SK-N-SH (cell line): ENCODE measurements around the gene ZNF311. TPM values are rescaled to one million over a fixed set of nuclear protein-coding genes. Genes with fewer than 3 reads are reported as not detected.

Experiments used
- CTCF ChIA-PET: fragments of 300-600, 350-600 bp; formaldehyde crosslinking; extraction: SDS; loops from one replicate; lab custom pipeline; 2021; lab: Yijun Ruan, JAX
- POLR2A ChIA-PET: fragments of 350-600 bp; sonication (Branson Sonifier 250); formaldehyde crosslinking; extraction: SDS; loops from one replicate; lab custom pipeline; 2020; ENCODE audit warnings: antibody characterized with exemption, inconsistent platforms; lab: Yijun Ruan, JAX
- DNase-seq: peaks from one replicate; pipeline ENCODE4 v3.0.0; 2012
- H2AFZ ChIP-seq: fragments of 200-600 bp; sonication (generic); 2 replicates; pipeline ENCODE4 v1.8.1; 2016; ENCODE audit warnings: antibody characterized with exemption, mild to moderate bottlenecking, low read depth
- H3F3A ChIP-seq: fragments of 200-600 bp; sonication (generic); replicated peaks from 2 replicates; pipeline ENCODE3; 2016; ENCODE audit warnings: antibody characterized with exemption, mild to moderate bottlenecking; ENCODE audit not compliant: insufficient read depth
- H3K27ac ChIP-seq, 2 experiments: fragments of 200-500 bp in 1 of 2; fragments of 200-600 bp in 1 of 2; sonication (Bioruptor generic) in 1 of 2; sonication (generic), shearing (Covaris generic) in 1 of 2; 2 replicates each; pipeline versions ENCODE4 v1.5.1 to v1.6.1; 2014 to 2016; ENCODE audit warnings: low read depth in 2 of 2, inconsistent platforms in 1 of 2, low read length in 1 of 2, mild to moderate bottlenecking in 1 of 2, mixed read lengths in 1 of 2
- H3K27me3 ChIP-seq: fragments of 200-600 bp; sonication (generic), shearing (Covaris generic); 2 replicates; pipeline ENCODE4 v1.6.1; 2016; ENCODE audit warnings: mixed run types; ENCODE audit not compliant: insufficient read depth
- H3K36me3 ChIP-seq, 2 experiments: fragments of 200-500 bp in 1 of 2; fragments of 200-600 bp in 1 of 2; sonication (Bioruptor generic) in 1 of 2; sonication (generic) in 1 of 2; replicated peaks in 1 of 2; 2 replicates each; pipeline versions ENCODE3 to v1.5.1; 2014 to 2016; ENCODE audit warnings: low read length in 1 of 2, mild to moderate bottlenecking in 1 of 2; ENCODE audit not compliant: insufficient read depth in 2 of 2, control insufficient read depth in 1 of 2
- H3K4me1 ChIP-seq, 2 experiments: fragments of 200-500 bp in 1 of 2; fragments of 200-600 bp in 1 of 2; sonication (Bioruptor generic) in 1 of 2; sonication (generic), shearing (Covaris generic) in 1 of 2; 2 replicates each; pipeline versions ENCODE4 v1.5.1 to v1.6.1; 2014 to 2016; ENCODE audit warnings: low read depth in 1 of 2, low read length in 1 of 2, mixed run types in 1 of 2; ENCODE audit not compliant: insufficient read depth in 2 of 2, control insufficient read depth in 1 of 2
- H3K4me2 ChIP-seq: fragments of 200-600 bp; sonication (generic), shearing (Covaris generic); 2 replicates; pipeline ENCODE4 v1.6.1; 2017; ENCODE audit warnings: mixed run types
- H3K4me3 ChIP-seq, 2 experiments: fragments of 200-500 bp in 1 of 2; fragments of 200-600 bp in 1 of 2; sonication (Bioruptor generic) in 1 of 2; sonication (generic), shearing (Covaris generic) in 1 of 2; 2 replicates each; pipeline versions ENCODE4 v1.5.1 to v1.8.1; 2014 to 2016; ENCODE audit warnings: low read depth in 2 of 2, inconsistent platforms in 1 of 2, low read length in 1 of 2, mild to moderate bottlenecking in 1 of 2, mixed read lengths in 1 of 2, moderate library complexity in 1 of 2
- H3K79me2 ChIP-seq: fragments of 200-600 bp; sonication (generic); 2 replicates; pipeline ENCODE4 v1.8.1; 2017; ENCODE audit warnings: mild to moderate bottlenecking; ENCODE audit not compliant: insufficient read depth
- H3K9ac ChIP-seq: fragments of 200-600 bp; sonication (generic); 2 replicates; pipeline ENCODE4 v1.6.1; 2017; ENCODE audit warnings: mixed run types
- H3K9me2 ChIP-seq: fragments of 200-600 bp; sonication (generic); 2 replicates; pipeline ENCODE4 v1.6.1; 2017; ENCODE audit warnings: mixed run types
- H3K9me3 ChIP-seq: fragments of 200-600 bp; sonication (generic); 2 replicates; pipeline ENCODE4 v1.6.1; 2017; ENCODE audit warnings: mixed run types, mild to moderate bottlenecking, moderate library complexity
- H4K20me1 ChIP-seq: fragments of 200-600 bp; sonication (generic); 2 replicates; pipeline ENCODE4 v1.6.1; 2017; ENCODE audit warnings: mild to moderate bottlenecking, mixed run types; ENCODE audit not compliant: insufficient read depth
- ELF1 ChIP-seq: IDR thresholded peaks from 2 replicates; pipeline ENCODE4 v1.4.0; 2012
- EP300 ChIP-seq, 2 experiments: IDR thresholded peaks; 2 replicates each; pipeline versions ENCODE4 v1.4.0 to v1.6.1; 2012; ENCODE audit warnings: borderline replicate concordance in 1 of 2, low read depth in 1 of 2, low read length in 1 of 2
- FOSL2 ChIP-seq: IDR thresholded peaks from 2 replicates; pipeline ENCODE4 v1.4.0; 2012; ENCODE audit warnings: low read depth, mild to moderate bottlenecking, moderate library complexity, borderline replicate concordance
- GABPA ChIP-seq: IDR thresholded peaks from 2 replicates; pipeline ENCODE4 v1.4.0; 2012; ENCODE audit warnings: low read depth, mild to moderate bottlenecking
- JUND ChIP-seq: IDR thresholded peaks from 2 replicates; pipeline ENCODE4 v1.4.0; 2012
- MEF2A ChIP-seq: IDR thresholded peaks from 2 replicates; pipeline ENCODE4 v1.4.0; 2012; ENCODE audit warnings: low read depth, borderline replicate concordance
- NRF1 ChIP-seq: IDR thresholded peaks from 2 replicates; pipeline ENCODE4 v1.6.1; 2012; ENCODE audit warnings: low read depth, mild to moderate bottlenecking, low read length
- PBX3 ChIP-seq: IDR thresholded peaks from 2 replicates; pipeline ENCODE4; 2012
- RFX5 ChIP-seq: IDR thresholded peaks from 2 replicates; pipeline ENCODE4 v1.6.1; 2012; ENCODE audit warnings: mild to moderate bottlenecking, improper control_type of control experiment, low read length
- SIN3A ChIP-seq: IDR thresholded peaks from 2 replicates; pipeline ENCODE4 v1.6.1; 2012; ENCODE audit warnings: low read depth, mild to moderate bottlenecking, low read length, moderate library complexity, borderline replicate concordance
- TCF12 ChIP-seq: IDR thresholded peaks from 2 replicates; pipeline ENCODE4 v1.4.0; 2012
- YY1 ChIP-seq: IDR thresholded peaks from 2 replicates; pipeline ENCODE4 v1.4.0; 2012; ENCODE audit warnings: low read depth, mild to moderate bottlenecking
- ZBTB33 ChIP-seq: IDR thresholded peaks from 2 replicates; pipeline ENCODE4 v1.4.0; 2012; ENCODE audit warnings: low read depth, borderline replicate concordance
- WGBS: methylation state at CpG from one replicate; pipeline ENCODE4 v1.1.6; 2017; ENCODE audit warnings: low lambda C conversion rate; 5-methylcytosine and 5-hydroxymethylcytosine counted together
- polyA plus RNA-seq, 3 experiments: library from polyadenylated mRNA; depleted of rRNA; stranded (reverse); fragments of >200 nt; gene quantifications; 2 replicates each; pipeline ENCODE4 v1.2.3, GENCODE V29; 2012
- TF ChIP-seq, protein P1 (sequence below): fragments of 200-600 bp; sonication (generic); IDR thresholded peaks from 2 replicates; pipeline ENCODE4 v1.6.1; 2017; ENCODE audit warnings: antibody characterized with exemption, mild to moderate bottlenecking, moderate library complexity
- TF ChIP-seq, protein P2 (sequence below): fragments of 150-350 bp; IDR thresholded peaks from 2 replicates; pipeline ENCODE4 v1.6.1; 2016; ENCODE audit warnings: mild to moderate bottlenecking, low read depth, low read length

Gene ZNF311
- polyA plus RNA-seq, 1 of the 3 experiments (the other 2 are of a cell fraction) = 0.16 TPM

DNA sequence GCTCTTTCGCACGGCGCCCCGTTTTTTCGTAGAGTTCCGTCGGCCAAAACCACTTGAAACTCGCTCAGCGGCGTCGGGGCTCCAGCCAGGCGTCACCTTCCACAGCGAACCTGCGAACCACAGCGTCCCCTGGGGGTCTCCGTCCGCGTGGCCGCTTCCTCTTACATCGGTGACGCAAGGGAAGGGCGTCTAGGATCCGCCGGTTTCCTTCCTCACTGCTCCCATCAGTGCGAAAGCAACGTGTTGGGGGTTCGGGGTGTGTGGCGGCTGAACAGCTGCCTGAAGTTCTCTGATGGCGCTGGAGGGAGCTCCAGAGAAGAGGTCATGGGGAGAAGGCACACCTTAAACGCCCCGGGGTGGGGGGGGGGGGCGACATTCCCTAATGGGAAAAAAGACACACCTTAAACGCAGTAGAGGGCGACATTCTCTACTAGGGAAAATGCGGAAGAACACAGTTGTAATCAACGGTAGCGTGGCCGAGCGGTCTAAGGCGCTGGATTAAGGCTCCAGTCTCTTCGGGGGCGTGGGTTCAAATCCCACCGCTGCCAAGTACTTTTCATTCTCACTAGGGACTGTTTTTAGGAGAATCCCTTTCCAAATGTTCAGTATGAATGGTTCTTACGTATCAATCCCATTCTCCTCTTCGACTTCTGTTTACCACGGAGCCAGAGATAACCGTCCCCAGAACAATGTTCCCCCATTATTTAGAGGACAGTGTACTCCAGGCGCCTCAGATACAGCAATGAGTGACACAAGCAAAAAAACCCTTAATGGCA, 16.4 kb downstream of the ZNF311 start:
- 38% methylated on average over 44 of the region's 48 CpGs for WGBS
- CTCF ChIA-PET = interaction anchor here (1.4 kb wide), 1 partner anchor 28 kb away, joined by 3 read pairs; no protein-coding TSS in a partner anchor

GRCh38 chr6:28985462-28986164, 19.5 kb downstream of the ZNF311 start:
- H3K4me3 ChIP-seq = peak overlapping the region; percentile 34 to 52; a peak in 3 of 4 replicates
- 9% methylated on average over 29 of the region's 31 CpGs for WGBS
- no peaks in the 10 kb centered on the region for H3K27me3 ChIP-seq
- H4K20me1 ChIP-seq = no peaks in the 10 kb centered on the region
- H3K4me1 ChIP-seq = peaks cover 0 to 6% of the 10 kb centered on the region in 2 experiments; a peak in 1 of 4 replicates
- no peaks in the 10 kb centered on the region for H3K79me2 ChIP-seq
- H3K4me2 ChIP-seq = peak overlapping the region; percentile 64
- peak; percentile 91 for DNase-seq
- H3K36me3 ChIP-seq = no peaks in the 10 kb centered on the region
- no peaks in the 10 kb centered on the region for H3K9me3 ChIP-seq
- ChIA-PET CTCF (interaction anchor here (0.7 to 5.9 kb wide), 4 partner anchors 11 to 148 kb away, joined by 3 to 32 read pairs (median 6); no protein-coding TSS in a partner anchor), POLR2A (interaction anchor here (0.7 to 1.3 kb wide), 5 partner anchors 35 to 1093 kb away, joined by 3 to 5 read pairs (median 3); partner anchors contain the start of gene TRIM27)
- H3K27ac ChIP-seq = peak overlapping the region; percentile 40 to 82
- no peak overlapping the region; the same call in 1 of the 2 replicates for H3K9ac ChIP-seq
- peaks cover 27% of the 10 kb centered on the region for H3F3A ChIP-seq
- H2AFZ ChIP-seq = peak overlapping the region; percentile 86
- H3K9me2 ChIP-seq = no peaks in the 10 kb centered on the region
- TF ChIP-seq MEF2A (no peak), FOSL2 (no peak), EP300 (IDR thresholded peaks at IDR 0.05; ENCODE audit: borderline replicate concordance in 1 of 2, low read depth in 1 of 2, low read length in 1 of 2) (no peak; a peak in 1 of 4 replicates), GABPA (peak; percentile 44; the same call in 1 of the 2 replicates), ZBTB33 (no peak), PBX3 (no peak; the same call in 1 of the 2 replicates), JUND (no peak), YY1 (no peak), NRF1 (no peak)
- TF ChIP-seq, protein P1, sequence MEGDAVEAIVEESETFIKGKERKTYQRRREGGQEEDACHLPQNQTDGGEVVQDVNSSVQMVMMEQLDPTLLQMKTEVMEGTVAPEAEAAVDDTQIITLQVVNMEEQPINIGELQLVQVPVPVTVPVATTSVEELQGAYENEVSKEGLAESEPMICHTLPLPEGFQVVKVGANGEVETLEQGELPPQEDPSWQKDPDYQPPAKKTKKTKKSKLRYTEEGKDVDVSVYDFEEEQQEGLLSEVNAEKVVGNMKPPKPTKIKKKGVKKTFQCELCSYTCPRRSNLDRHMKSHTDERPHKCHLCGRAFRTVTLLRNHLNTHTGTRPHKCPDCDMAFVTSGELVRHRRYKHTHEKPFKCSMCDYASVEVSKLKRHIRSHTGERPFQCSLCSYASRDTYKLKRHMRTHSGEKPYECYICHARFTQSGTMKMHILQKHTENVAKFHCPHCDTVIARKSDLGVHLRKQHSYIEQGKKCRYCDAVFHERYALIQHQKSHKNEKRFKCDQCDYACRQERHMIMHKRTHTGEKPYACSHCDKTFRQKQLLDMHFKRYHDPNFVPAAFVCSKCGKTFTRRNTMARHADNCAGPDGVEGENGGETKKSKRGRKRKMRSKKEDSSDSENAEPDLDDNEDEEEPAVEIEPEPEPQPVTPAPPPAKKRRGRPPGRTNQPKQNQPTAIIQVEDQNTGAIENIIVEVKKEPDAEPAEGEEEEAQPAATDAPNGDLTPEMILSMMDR = no peak
- TF ChIP-seq, protein P2, sequence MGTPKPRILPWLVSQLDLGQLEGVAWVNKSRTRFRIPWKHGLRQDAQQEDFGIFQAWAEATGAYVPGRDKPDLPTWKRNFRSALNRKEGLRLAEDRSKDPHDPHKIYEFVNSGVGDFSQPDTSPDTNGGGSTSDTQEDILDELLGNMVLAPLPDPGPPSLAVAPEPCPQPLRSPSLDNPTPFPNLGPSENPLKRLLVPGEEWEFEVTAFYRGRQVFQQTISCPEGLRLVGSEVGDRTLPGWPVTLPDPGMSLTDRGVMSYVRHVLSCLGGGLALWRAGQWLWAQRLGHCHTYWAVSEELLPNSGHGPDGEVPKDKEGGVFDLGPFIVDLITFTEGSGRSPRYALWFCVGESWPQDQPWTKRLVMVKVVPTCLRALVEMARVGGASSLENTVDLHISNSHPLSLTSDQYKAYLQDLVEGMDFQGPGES = no peak

More for the DNA sequence above, 16.4 kb downstream of the ZNF311 start:
- no peak overlapping the region for H2AFZ ChIP-seq
- H3K4me1 ChIP-seq = peaks cover 0 to 4% of the 10 kb centered on the region in 2 experiments; a peak in 1 of 4 replicates
- H3K79me2 ChIP-seq = no peaks in the 10 kb centered on the region
- no peaks in the 10 kb centered on the region for H3K9me3 ChIP-seq
- no peaks in the 10 kb centered on the region for H4K20me1 ChIP-seq
- H3F3A ChIP-seq = peaks cover 8% of the 10 kb centered on the region
- POLR2A ChIA-PET = no interaction called here
- H3K36me3 ChIP-seq = no peaks in the 10 kb centered on the region
- TF ChIP-seq SIN3A (no peak), RFX5 (no peak), TCF12 (no peak), ELF1 (0 out of 2 replicates have a peak, but pooled peaks have one; percentile 33)
- TF ChIP-seq, protein P1 = peak; percentile 36; the same call in 1 of the 2 replicates
- DNase-seq = peak; percentile 47
- H3K27me3 ChIP-seq = no peaks in the 10 kb centered on the region; the same call in 1 of the 2 replicates
- peak overlapping the region in 1 of 2 experiments; percentile 29; a peak in 2 of 4 replicates for H3K4me3 ChIP-seq
- no peaks in the 10 kb centered on the region for H3K9me2 ChIP-seq
- no peak overlapping the region for H3K4me2 ChIP-seq
- H3K9ac ChIP-seq = no peak overlapping the region
- H3K27ac ChIP-seq = no peak overlapping the region
